Ascending aorta (tissue), 2 donors: ENCODE data around the gene TTC13. TPM values are rescaled to one million over a fixed set of nuclear protein-coding genes. Genes with fewer than 3 reads are reported as not detected.

Experiments used
- DNase-seq, 2 donors: peaks; one replicate each; pipeline ENCODE4 v3.0.0-alpha.2; 2019; ENCODE audit warnings: low spot score in 2 of 2
- H3K27ac ChIP-seq, 2 donors: fragments of 200-600 bp; sonication (generic); one replicate each; pipeline ENCODE4 v1.5.1; 2016 to 2017; ENCODE audit warnings: mild to moderate bottlenecking in 1 of 2
- H3K27me3 ChIP-seq: fragments of 200-600 bp; sonication (generic); one replicate; pipeline ENCODE4 v1.5.1; 2017
- H3K36me3 ChIP-seq, 2 donors: fragments of 200-600 bp; sonication (generic); one replicate each; pipeline ENCODE4 v1.5.1; 2016
- H3K4me1 ChIP-seq, 2 donors: fragments of 200-600 bp; sonication (generic); one replicate each; pipeline ENCODE4 v1.5.1; 2016 to 2017; ENCODE audit warnings: mild to moderate bottlenecking in 1 of 2
- H3K4me3 ChIP-seq, 2 donors: fragments of 200-600 bp; sonication (generic); one replicate each; pipeline ENCODE4 v1.5.1; 2016 to 2017; ENCODE audit warnings: mild to moderate bottlenecking in 1 of 2
- H3K9me3 ChIP-seq, 2 donors: fragments of 200-600 bp; sonication (generic); one replicate each; pipeline ENCODE4 v1.5.1; 2016
- CTCF ChIP-seq, 3 experiments: fragments of 200-600 bp in 2 of 3; fragments of 450-650 bp in 1 of 3; sonication (generic) in 2 of 3; IDR thresholded peaks; one replicate each; pipeline ENCODE4 v1.5.1; 2016 to 2019; ENCODE audit warnings: antibody characterized with exemption in 3 of 3, mild to moderate bottlenecking in 1 of 3, moderate library complexity in 1 of 3
- intact Hi-C: fragments of 100-400 bp; cut with DNase I; formaldehyde crosslinking; loops from one replicate; pipeline ENCODE4 v1.15.1; 2023
- total RNA-seq: library from RNA; depleted of rRNA; stranded (reverse); fragments of >200 nt; gene quantifications from one replicate; pipeline ENCODE4 v1.1.0, GENCODE V29; 2016

Gene TTC13
- total RNA-seq, 1 donor from 2014 or later: 21.5 TPM

- peaks cover 10 to 14% of the 10 kb centered on the region in 2 donors for H3K36me3 ChIP-seq
- no peaks in the 10 kb centered on the region for H3K27me3 ChIP-seq
- intact Hi-C loops: no loop called here
- H3K4me3 ChIP-seq: no peak overlapping the region
- H3K9me3 ChIP-seq: no peaks in the 10 kb centered on the region
- TF ChIP-seq CTCF (IDR thresholded peaks at IDR 0.05): no peak
- no peak for DNase-seq
- no peak overlapping the region for H3K27ac ChIP-seq
- no peaks in the 10 kb centered on the region for H3K4me1 ChIP-seq
Measured at GRCh38 chr1:230957580-230957989, 21.1 kb downstream of the TTC13 start.

GRCh38 chr1:230950404-230950803 is 28.3 kb downstream of the TTC13 start:
- Histone ChIP-seq H3K27ac (no peak overlapping the region), H3K4me1 (no peaks in the 10 kb centered on the region), H3K27me3 (no peaks in the 10 kb centered on the region), H3K9me3 (no peaks in the 10 kb centered on the region), H3K36me3 (peaks cover 6 to 7% of the 10 kb centered on the region in 2 donors), H3K4me3 (no peak overlapping the region)
- no peak for TF ChIP-seq CTCF (IDR thresholded peaks at IDR 0.05)
- intact Hi-C loops: no loop called here
- DNase-seq: no peak

GRCh38 chr1:230948903-230949302 is 29.8 kb downstream of the TTC13 start:
- DNase-seq: no peak
- H3K4me1 ChIP-seq: no peaks in the 10 kb centered on the region
- TF ChIP-seq CTCF (IDR thresholded peaks at IDR 0.05): no peak
- intact Hi-C loops: no loop called here
- no peak overlapping the region for H3K27ac ChIP-seq
- H3K36me3 ChIP-seq: peaks cover 6 to 12% of the 10 kb centered on the region in 2 donors
- H3K27me3 ChIP-seq: no peaks in the 10 kb centered on the region
- no peaks in the 10 kb centered on the region for H3K9me3 ChIP-seq
- H3K4me3 ChIP-seq: no peak overlapping the region

GRCh38 chr1:230948301-230948700 is 30.4 kb downstream of the TTC13 start:
- intact Hi-C loops: no loop called here

GRCh38 chr1:230943048-230943593 is 35.5 kb downstream of the TTC13 start:
- Histone ChIP-seq H3K36me3 (peaks cover 0 to 6% of the 10 kb centered on the region in 2 donors), H3K9me3 (no peaks in the 10 kb centered on the region), H3K4me3 (no peak overlapping the region), H3K27me3 (no peaks in the 10 kb centered on the region), H3K4me1 (peaks cover 4 to 12% of the 10 kb centered on the region in 2 donors), H3K27ac (no peak overlapping the region)
- no peak for DNase-seq
- intact Hi-C loops: no loop called here
- no peak for TF ChIP-seq CTCF (IDR thresholded peaks at IDR 0.05)

More at GRCh38 chr1:230948301-230948700, 30.4 kb downstream of the TTC13 start:
- TF ChIP-seq CTCF (IDR thresholded peaks at IDR 0.05): no peak
- H3K27ac ChIP-seq: no peak overlapping the region
- no peaks in the 10 kb centered on the region for H3K4me1 ChIP-seq
- H3K4me3 ChIP-seq: no peak overlapping the region
- H3K9me3 ChIP-seq: no peaks in the 10 kb centered on the region
- H3K27me3 ChIP-seq: no peaks in the 10 kb centered on the region
- peaks cover 6 to 9% of the 10 kb centered on the region in 2 donors for H3K36me3 ChIP-seq
- DNase-seq: no peak

GRCh38 chr1:230940848-230941247 is 37.8 kb downstream of the TTC13 start:
- peaks cover 4 to 12% of the 10 kb centered on the region in 2 donors for H3K4me1 ChIP-seq
- no peak for TF ChIP-seq CTCF (IDR thresholded peaks at IDR 0.05)
- DNase-seq: no peak
- H3K4me3 ChIP-seq: no peak overlapping the region
- no peaks in the 10 kb centered on the region for H3K9me3 ChIP-seq
- intact Hi-C loops: loop anchor here (1.0 kb wide), 2 partner anchors 37 to 270 kb away; partner anchors contain the start of gene TTC13
- peaks cover 0 to 6% of the 10 kb centered on the region in 2 donors for H3K36me3 ChIP-seq
- H3K27ac ChIP-seq: peak overlapping the region; percentile 75 to 79
- H3K27me3 ChIP-seq: no peaks in the 10 kb centered on the region
